ENCODE data around the gene TOMM40. TPM values are rescaled to one million over a fixed set of nuclear protein-coding genes. Genes with fewer than 3 reads are reported as not detected.

TOMM40 gene
- total and polyA plus RNA-seq, 9 of the 15 experiments (the other 6 are each of a cell fraction or from before 2014, with no cell fraction given) = 0.89 to 290 (median 160) TPM

GRCh38 chr19:44905437-44906160 is 14.5 kb downstream of the TOMM40 start, which contains the start of gene APOE:
Gene APOE, plus strand, starts transcription at chr19:44905796. Its CDS starts 829 bp downstream, at chr19:44906625.
- peak within 1 kb of the TSS; percentile 81 for H3K4me2 ChIP-seq (ENCODE audit: insufficient read depth, low read length)
- peak; percentile 54 to 63 (median 60) for DNase-seq (ENCODE audit: extremely low read depth in 1 of 4, low spot score in 3 of 4)
- in situ Hi-C loops (cut with MboI) (no loop called here), intact Hi-C loops (cut with micrococcal nuclease) (no loop called here)
- peak within 1 kb of the TSS; percentile 87 for H2AFZ ChIP-seq (ENCODE audit: low read depth, low read length)
- H3K36me3 ChIP-seq (ENCODE audit: control insufficient read depth, insufficient read depth, low read length) = peaks cover 58% of the 10 kb centered on the region; the same call in 2 of the 3 replicates
- peak; percentile 22 for ATAC-seq
- 10% methylated on average over 15 of the region's 20 CpGs for WGBS (ENCODE audit: insufficient coverage, low coverage, missing lambda C conversion rate)
- ChIA-PET CTCF (ENCODE audit: low intra/inter-chr PET ratio) (interaction anchor here (1.2 kb wide), 1 partner anchor 46 kb away, joined by 4 read pairs; no protein-coding TSS in a partner anchor), POLR2A (interaction anchor here (0.5 to 2.5 kb wide), 13 partner anchors 9 to 273 kb away, joined by 3 to 11 read pairs (median 4); partner anchors contain the start of genes APOC1, BLOC1S3, CLASRP and CLPTM1)
- H3K4me1 ChIP-seq (replicated peaks in 1 of 2; ENCODE audit: control insufficient read depth in 2 of 2, insufficient read depth in 2 of 2, low read length in 2 of 2) = peaks cover 30 to 81% of the 10 kb centered on the region in 2 experiments
- 0 out of 2 replicates have a peak, but pooled peaks cover 3% of the 10 kb centered on the region for H4K20me1 ChIP-seq (replicated peaks; ENCODE audit: control insufficient read depth, insufficient read depth, low read length)
- BruUV-seq (replicated peaks) = no TSS peak
- H3K9me1 ChIP-seq (ENCODE audit: control insufficient read depth, insufficient read depth, low read length) = no peaks in the 10 kb centered on the region
- peak within 1 kb of the TSS; percentile 54 to 96; a peak in 3 of 4 replicates for H3K9ac ChIP-seq (ENCODE audit: insufficient read depth in 1 of 2, low read depth in 2 of 2, low read length in 2 of 2)
- H3K4me3 ChIP-seq = peak within 1 kb of the TSS; percentile 30
- H3K27me3 ChIP-seq (ENCODE audit: control insufficient read depth in 2 of 2, insufficient read depth in 2 of 2, low read length in 2 of 2) = no peaks in the 10 kb centered on the region
- H3K79me2 ChIP-seq (ENCODE audit: control insufficient read depth, insufficient read depth, low read length) = no peaks in the 10 kb centered on the region; the same call in 2 of the 3 replicates
- FAIRE-seq = peak; percentile 6
- no peaks in the 10 kb centered on the region for H3K9me3 ChIP-seq (replicated peaks; ENCODE audit: control insufficient read depth, insufficient read depth, low read depth, low read length)
- peak within 1 kb of the TSS; percentile 45 for H3K27ac ChIP-seq (ENCODE audit: extremely low read depth, low read depth, low read length)
- TF ChIP-seq HIVEP1 (CRISPR knock-in tag; IDR thresholded peaks at IDR 0.05) (no peak), HMGN3 (IDR thresholded peaks at IDR 0.05; ENCODE audit: borderline replicate concordance, extremely low read depth, insufficient read length, low read depth, low read length) (peak; percentile 43), SREBF1 (IDR thresholded peaks at IDR 0.05; ENCODE audit: borderline replicate concordance, low read depth, low read length) (no peak), PCBP1 (IDR thresholded peaks at IDR 0.05; ENCODE audit: low read depth, low read length, poor library complexity, severe bottlenecking) (no peak), NELFE (IDR thresholded peaks at IDR 0.05; ENCODE audit: insufficient read depth, insufficient read length) (no peak), ZNF398 (CRISPR knock-in tag; IDR thresholded peaks at IDR 0.05) (no peak), ZNF217 (CRISPR knock-in tag; IDR thresholded peaks at IDR 0.05) (no peak), KDM1A (IDR thresholded peaks at IDR 0.05) (peak in 1 of 2 experiments; percentile 53; a peak in 1 of 4 replicates), E2F6 (IDR thresholded peaks at IDR 0.05; ENCODE audit: borderline replicate concordance in 1 of 2, extremely low read depth in 1 of 2, insufficient read depth in 1 of 2, insufficient read length in 1 of 2, low read depth in 1 of 2, low read length in 1 of 2, poor library complexity in 1 of 2, severe bottlenecking in 1 of 2) (no peak), PHB (CRISPR knock-in tag; IDR thresholded peaks at IDR 0.05) (no peak), BHLHE40 (IDR thresholded peaks at IDR 0.05; ENCODE audit: low read length) (peak; percentile 23; the same call in 1 of the 2 replicates), YY1 (IDR thresholded peaks at IDR 0.05; ENCODE audit: borderline replicate concordance in 1 of 3, control insufficient read depth in 1 of 3, extremely low read depth in 1 of 3, insufficient read depth in 3 of 3, insufficient read length in 1 of 3, insufficient replicate concordance in 2 of 3, low read depth in 1 of 3, low read length in 2 of 3) (no peak), RB1 (IDR thresholded peaks at IDR 0.05; ENCODE audit: low read depth) (0 out of 2 replicates have a peak, but pooled peaks have one; percentile 37), CREM (IDR thresholded peaks at IDR 0.05; ENCODE audit: low read depth) (no peak), ZNF408 (CRISPR knock-in tag; IDR thresholded peaks at IDR 0.05; ENCODE audit: low read depth) (no peak), HBP1 (CRISPR knock-in tag; IDR thresholded peaks at IDR 0.05) (no peak)

All from K562 (cell line).